Astrocyte (in vitro differentiated cells and primary cell): ENCODE results near the gene ZFYVE21. TPM values are rescaled to one million over a fixed set of nuclear protein-coding genes. Genes with fewer than 3 reads are reported as not detected.

ENCODE experiments used
- DNase-seq: peaks from one replicate; pipeline ENCODE4 v3.0.0-alpha.2; 2010; ENCODE audit warnings: low read depth
- FAIRE-seq: peaks from 2 replicates; lab custom pipeline; 2011; peaks lifted over from hg19 to GRCh38; lab: Jason Lieb, UNC
- H2AFZ ChIP-seq: 2 replicates; pipeline ENCODE4 v1.6.0; 2012; ENCODE audit warnings: low read depth, low read length, inconsistent platforms
- H3K27ac ChIP-seq: 2 replicates; pipeline ENCODE4 v1.5.1; 2011; ENCODE audit warnings: low read depth, low read length, inconsistent platforms
- H3K27me3 ChIP-seq: 2 replicates; pipeline ENCODE4 v1.6.0; 2011; ENCODE audit warnings: low read length, inconsistent platforms; ENCODE audit not compliant: insufficient read depth
- H3K36me3 ChIP-seq: 2 replicates; pipeline ENCODE4 v1.5.1; 2011; ENCODE audit warnings: low read length, inconsistent platforms; ENCODE audit not compliant: insufficient read depth
- H3K4me1 ChIP-seq: 2 replicates; pipeline ENCODE4 v1.5.1; 2011; ENCODE audit warnings: low read length, inconsistent platforms; ENCODE audit not compliant: insufficient read depth
- H3K4me2 ChIP-seq: 2 replicates; pipeline ENCODE4 v1.6.0; 2012; ENCODE audit warnings: low read length, inconsistent platforms
- H3K4me3 ChIP-seq: 2 replicates; pipeline ENCODE4 v1.5.1; 2011; ENCODE audit warnings: low read depth, mild to moderate bottlenecking, low read length, inconsistent platforms; ENCODE audit not compliant: insufficient read depth
- H3K79me2 ChIP-seq: 2 replicates; pipeline ENCODE4 v1.6.0; 2012; ENCODE audit warnings: mild to moderate bottlenecking, low read length, inconsistent platforms; ENCODE audit not compliant: insufficient read depth
- H3K9ac ChIP-seq: 2 replicates; pipeline ENCODE4 v1.6.0; 2012; ENCODE audit warnings: mild to moderate bottlenecking, low read length, inconsistent platforms
- H3K9me3 ChIP-seq: 2 replicates; pipeline ENCODE4 v1.5.1; 2012; ENCODE audit warnings: low read depth, mild to moderate bottlenecking, low read length, inconsistent platforms; ENCODE audit not compliant: insufficient read depth
- H4K20me1 ChIP-seq: 2 replicates; pipeline ENCODE4 v1.6.0; 2012; ENCODE audit warnings: low read length, inconsistent platforms; ENCODE audit not compliant: insufficient read depth
- H3K27ac Mint-ChIP-seq: one replicate; pipeline ENCODE4 v1.8.0; 2021; ENCODE audit warnings: mild to moderate bottlenecking, mixed read lengths; ENCODE audit not compliant: unreplicated experiment
- H3K27me3 Mint-ChIP-seq: one replicate; pipeline ENCODE4 v1.8.0; 2021; ENCODE audit warnings: low read depth, mixed read lengths; ENCODE audit not compliant: unreplicated experiment
- H3K36me3 Mint-ChIP-seq: one replicate; pipeline ENCODE4 v1.8.0; 2021; ENCODE audit warnings: low read depth, mixed read lengths; ENCODE audit not compliant: unreplicated experiment
- H3K4me1 Mint-ChIP-seq: one replicate; pipeline ENCODE4 v1.8.0; 2021; ENCODE audit warnings: low read depth, mixed read lengths; ENCODE audit not compliant: unreplicated experiment
- H3K4me3 Mint-ChIP-seq: one replicate; pipeline ENCODE4 v1.8.0; 2021; ENCODE audit warnings: mild to moderate bottlenecking, moderate library complexity, mixed read lengths; ENCODE audit not compliant: unreplicated experiment
- H3K9me3 Mint-ChIP-seq: one replicate; pipeline ENCODE4 v1.8.0; 2021; ENCODE audit warnings: mild to moderate bottlenecking, mixed read lengths; ENCODE audit not compliant: unreplicated experiment
- EZH2 ChIP-seq: IDR thresholded peaks from 2 replicates; pipeline ENCODE4 v1.6.1; 2012; ENCODE audit warnings: mild to moderate bottlenecking, low read length, inconsistent platforms; ENCODE audit not compliant: insufficient read depth
- total RNA-seq: library from RNA; stranded (reverse); gene quantifications from 2 replicates; pipeline ENCODE4 v1.2.1, GENCODE V29; 2021
- TF ChIP-seq, protein P1 (sequence below): IDR thresholded peaks from 2 replicates; pipeline ENCODE4 v1.5.1; 2011; ENCODE audit warnings: low read depth, mild to moderate bottlenecking, inconsistent platforms, low read length, moderate library complexity; ENCODE audit not compliant: insufficient read depth

ZFYVE21 gene
- total RNA-seq, 1 donor from 2014 or later, result 41.7 TPM

- Mint-ChIP-seq H3K27me3 (no peaks in the 10 kb centered on the region), H3K4me3 (no peak overlapping the region), H3K36me3 (peaks cover 3% of the 10 kb centered on the region), H3K9me3 (no peaks in the 10 kb centered on the region), H3K27ac (no peak overlapping the region), H3K4me1 (no peaks in the 10 kb centered on the region)
- H3K36me3 ChIP-seq, result peaks cover 7% of the 10 kb centered on the region
- no peaks in the 10 kb centered on the region for H3K9me3 ChIP-seq
- no peak overlapping the region for H3K4me3 ChIP-seq
- H3K27me3 ChIP-seq, result no peaks in the 10 kb centered on the region
- H3K4me2 ChIP-seq, result no peak overlapping the region
- peaks cover 63% of the 10 kb centered on the region for H4K20me1 ChIP-seq
- H2AFZ ChIP-seq, result no peak overlapping the region
- no peak for FAIRE-seq
- H3K4me1 ChIP-seq, result peaks cover 6% of the 10 kb centered on the region
- peaks cover 24% of the 10 kb centered on the region for H3K79me2 ChIP-seq
- no peak for DNase-seq
- no peak overlapping the region for H3K27ac ChIP-seq
- TF ChIP-seq, protein P1, sequence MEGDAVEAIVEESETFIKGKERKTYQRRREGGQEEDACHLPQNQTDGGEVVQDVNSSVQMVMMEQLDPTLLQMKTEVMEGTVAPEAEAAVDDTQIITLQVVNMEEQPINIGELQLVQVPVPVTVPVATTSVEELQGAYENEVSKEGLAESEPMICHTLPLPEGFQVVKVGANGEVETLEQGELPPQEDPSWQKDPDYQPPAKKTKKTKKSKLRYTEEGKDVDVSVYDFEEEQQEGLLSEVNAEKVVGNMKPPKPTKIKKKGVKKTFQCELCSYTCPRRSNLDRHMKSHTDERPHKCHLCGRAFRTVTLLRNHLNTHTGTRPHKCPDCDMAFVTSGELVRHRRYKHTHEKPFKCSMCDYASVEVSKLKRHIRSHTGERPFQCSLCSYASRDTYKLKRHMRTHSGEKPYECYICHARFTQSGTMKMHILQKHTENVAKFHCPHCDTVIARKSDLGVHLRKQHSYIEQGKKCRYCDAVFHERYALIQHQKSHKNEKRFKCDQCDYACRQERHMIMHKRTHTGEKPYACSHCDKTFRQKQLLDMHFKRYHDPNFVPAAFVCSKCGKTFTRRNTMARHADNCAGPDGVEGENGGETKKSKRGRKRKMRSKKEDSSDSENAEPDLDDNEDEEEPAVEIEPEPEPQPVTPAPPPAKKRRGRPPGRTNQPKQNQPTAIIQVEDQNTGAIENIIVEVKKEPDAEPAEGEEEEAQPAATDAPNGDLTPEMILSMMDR, result no peak
- no peak for TF ChIP-seq EZH2
- H3K9ac ChIP-seq, result no peak overlapping the region
These were observed 12.8 kb upstream of the ZFYVE21 start for GRCh38 chr14:103702497-103703432.

- Mint-ChIP-seq H3K27ac (peak overlapping the region; percentile 87), H3K4me1 (no peaks in the 10 kb centered on the region), H3K4me3 (no peak overlapping the region), H3K9me3 (no peaks in the 10 kb centered on the region), H3K36me3 (peaks cover 3% of the 10 kb centered on the region), H3K27me3 (no peaks in the 10 kb centered on the region)
- peaks cover 15% of the 10 kb centered on the region for H3K79me2 ChIP-seq
- DNase-seq (no peak), FAIRE-seq (no peak)
- no peak overlapping the region for H2AFZ ChIP-seq
- no peaks in the 10 kb centered on the region for H3K27me3 ChIP-seq
- H3K4me3 ChIP-seq, result no peak overlapping the region
- TF ChIP-seq, protein P1, result no peak
- no peak for TF ChIP-seq EZH2
- no peak overlapping the region for H3K27ac ChIP-seq
- H4K20me1 ChIP-seq, result peaks cover 61% of the 10 kb centered on the region
- peaks cover 6% of the 10 kb centered on the region for H3K4me1 ChIP-seq
- no peaks in the 10 kb centered on the region for H3K9me3 ChIP-seq
- H3K4me2 ChIP-seq, result no peak overlapping the region
- H3K9ac ChIP-seq, result no peak overlapping the region
- H3K36me3 ChIP-seq, result peaks cover 7% of the 10 kb centered on the region
These were observed 11.9 kb upstream of the ZFYVE21 start for GRCh38 chr14:103703433-103704385.
